Panc1 (cell line): ENCODE data around the gene PLEKHA8.

Experiments
- CTCF ChIP-seq: fragments of 450-650 bp; IDR thresholded peaks from 2 replicates; pipeline ENCODE4 v1.5.1; 2017; ENCODE audit warnings: mild to moderate bottlenecking
- POLR2AphosphoS5 ChIP-seq: IDR thresholded peaks from 2 replicates; pipeline ENCODE4 v1.6.1; 2012; ENCODE audit warnings: mild to moderate bottlenecking, low read depth, low read length, moderate library complexity
- TCF7L2 ChIP-seq: IDR thresholded peaks from 2 replicates; pipeline ENCODE4 v1.6.1; 2011; ENCODE audit warnings: mild to moderate bottlenecking, low read depth, low read length, inconsistent platforms

- no peak for TF ChIP-seq POLR2AphosphoS5
- no peak for TF ChIP-seq CTCF
- no peak for TF ChIP-seq TCF7L2
Measured at GRCh38 chr7:29980151-29980550, 48.1 kb upstream of the PLEKHA8 start.
